ENCODE results near the gene TSPAN9.

DNA sequence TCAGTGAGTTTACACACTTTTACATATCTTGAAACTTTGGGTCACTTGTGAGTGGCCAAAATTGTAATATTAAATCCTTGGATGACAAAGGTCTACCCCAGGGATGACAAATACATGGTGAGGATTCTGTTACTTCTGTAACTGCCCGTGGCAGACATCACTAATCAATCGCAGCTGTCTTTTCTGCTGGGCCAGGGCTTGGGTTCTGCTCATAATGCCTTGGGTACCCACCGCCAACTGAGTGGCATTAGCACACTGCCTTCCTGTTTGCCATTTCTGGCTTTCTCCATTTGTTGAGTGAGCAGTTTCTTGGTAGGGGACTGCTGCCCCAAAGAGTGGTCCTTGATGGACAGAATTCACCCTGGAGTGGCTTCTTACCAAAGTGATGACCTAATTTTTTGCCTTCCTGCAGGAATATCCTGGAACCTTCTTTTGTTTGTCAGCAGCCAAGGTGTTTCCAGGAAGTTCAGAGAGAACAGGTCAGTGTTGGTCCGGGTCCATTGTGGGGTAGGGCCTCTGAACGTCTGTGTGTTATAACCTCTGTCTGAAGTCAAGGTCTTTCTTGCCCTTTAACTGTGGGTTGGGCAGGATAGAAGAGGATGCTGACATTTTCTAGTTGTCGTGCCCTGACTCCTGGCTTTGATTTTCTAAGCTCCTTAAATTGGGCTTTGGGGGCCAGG is 6.2 kb downstream of the TSPAN9 start:
- TF ChIP-seq, protein P1, sequence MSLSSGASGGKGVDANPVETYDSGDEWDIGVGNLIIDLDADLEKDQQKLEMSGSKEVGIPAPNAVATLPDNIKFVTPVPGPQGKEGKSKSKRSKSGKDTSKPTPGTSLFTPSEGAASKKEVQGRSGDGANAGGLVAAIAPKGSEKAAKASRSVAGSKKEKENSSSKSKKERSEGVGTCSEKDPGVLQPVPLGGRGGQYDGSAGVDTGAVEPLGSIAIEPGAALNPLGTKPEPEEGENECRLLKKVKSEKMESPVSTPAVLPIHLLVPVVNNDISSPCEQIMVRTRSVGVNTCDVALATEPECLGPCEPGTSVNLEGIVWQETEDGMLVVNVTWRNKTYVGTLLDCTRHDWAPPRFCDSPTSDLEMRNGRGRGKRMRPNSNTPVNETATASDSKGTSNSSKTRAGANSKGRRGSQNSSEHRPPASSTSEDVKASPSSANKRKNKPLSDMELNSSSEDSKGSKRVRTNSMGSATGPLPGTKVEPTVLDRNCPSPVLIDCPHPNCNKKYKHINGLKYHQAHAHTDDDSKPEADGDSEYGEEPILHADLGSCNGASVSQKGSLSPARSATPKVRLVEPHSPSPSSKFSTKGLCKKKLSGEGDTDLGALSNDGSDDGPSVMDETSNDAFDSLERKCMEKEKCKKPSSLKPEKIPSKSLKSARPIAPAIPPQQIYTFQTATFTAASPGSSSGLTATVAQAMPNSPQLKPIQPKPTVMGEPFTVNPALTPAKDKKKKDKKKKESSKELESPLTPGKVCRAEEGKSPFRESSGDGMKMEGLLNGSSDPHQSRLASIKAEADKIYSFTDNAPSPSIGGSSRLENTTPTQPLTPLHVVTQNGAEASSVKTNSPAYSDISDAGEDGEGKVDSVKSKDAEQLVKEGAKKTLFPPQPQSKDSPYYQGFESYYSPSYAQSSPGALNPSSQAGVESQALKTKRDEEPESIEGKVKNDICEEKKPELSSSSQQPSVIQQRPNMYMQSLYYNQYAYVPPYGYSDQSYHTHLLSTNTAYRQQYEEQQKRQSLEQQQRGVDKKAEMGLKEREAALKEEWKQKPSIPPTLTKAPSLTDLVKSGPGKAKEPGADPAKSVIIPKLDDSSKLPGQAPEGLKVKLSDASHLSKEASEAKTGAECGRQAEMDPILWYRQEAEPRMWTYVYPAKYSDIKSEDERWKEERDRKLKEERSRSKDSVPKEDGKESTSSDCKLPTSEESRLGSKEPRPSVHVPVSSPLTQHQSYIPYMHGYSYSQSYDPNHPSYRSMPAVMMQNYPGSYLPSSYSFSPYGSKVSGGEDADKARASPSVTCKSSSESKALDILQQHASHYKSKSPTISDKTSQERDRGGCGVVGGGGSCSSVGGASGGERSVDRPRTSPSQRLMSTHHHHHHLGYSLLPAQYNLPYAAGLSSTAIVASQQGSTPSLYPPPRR (CRISPR knock-in tag; IDR thresholded peaks at IDR 0.05; ENCODE audit: borderline replicate concordance): no peak
- TF ChIP-seq, protein P2, sequence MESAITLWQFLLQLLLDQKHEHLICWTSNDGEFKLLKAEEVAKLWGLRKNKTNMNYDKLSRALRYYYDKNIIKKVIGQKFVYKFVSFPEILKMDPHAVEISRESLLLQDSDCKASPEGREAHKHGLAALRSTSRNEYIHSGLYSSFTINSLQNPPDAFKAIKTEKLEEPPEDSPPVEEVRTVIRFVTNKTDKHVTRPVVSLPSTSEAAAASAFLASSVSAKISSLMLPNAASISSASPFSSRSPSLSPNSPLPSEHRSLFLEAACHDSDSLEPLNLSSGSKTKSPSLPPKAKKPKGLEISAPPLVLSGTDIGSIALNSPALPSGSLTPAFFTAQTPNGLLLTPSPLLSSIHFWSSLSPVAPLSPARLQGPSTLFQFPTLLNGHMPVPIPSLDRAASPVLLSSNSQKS (CRISPR knock-in tag; IDR thresholded peaks at IDR 0.05): no peak
- TF ChIP-seq SIN3A (IDR thresholded peaks at IDR 0.05; ENCODE audit: borderline replicate concordance in 2 of 2, control insufficient read depth in 1 of 2, low read depth in 2 of 2, low read length in 2 of 2): no peak
- no peak for TF ChIP-seq ZSCAN29 (IDR thresholded peaks at IDR 0.05)
- no peak for TF ChIP-seq CBFB (CRISPR knock-in tag; IDR thresholded peaks at IDR 0.05)
- no peak for TF ChIP-seq SP2 (IDR thresholded peaks at IDR 0.05; ENCODE audit: extremely low read depth, low read depth, low read length, poor library complexity, severe bottlenecking)
- TF ChIP-seq FOXA3 (CRISPR knock-in tag; conservative IDR thresholded peaks at IDR 0.05 in 1 of 2, IDR thresholded peaks at IDR 0.05 in 1 of 2): no peak
- no peak for TF ChIP-seq CTCF (IDR thresholded peaks at IDR 0.05 in 2 of 3, conservative IDR thresholded peaks at IDR 0.05 in 1 of 3; ENCODE audit: insufficient read depth in 2 of 3, low read depth in 1 of 3, low read length in 3 of 3)
- no peak for TF ChIP-seq EZH2 (IDR thresholded peaks at IDR 0.05; ENCODE audit: borderline replicate concordance, low read depth, low read length)

Measured in K562 (cell line).